GM18520 (cell line): Measurements from ENCODE around the gene PIK3IP1.
"Not testable (repeated sequence)": the region's sequence is repeated elsewhere in the genome, so short reads cannot be mapped to it uniquely, and the experiment has no call there.

ENCODE experiments used
- ATAC-seq: cut with Tn5 transposase; IDR thresholded peaks from one replicate; pipeline ENCODE4 v1.9.1; 2021; ENCODE audit not compliant: unreplicated experiment

PIK3IP1 gene

DNA sequence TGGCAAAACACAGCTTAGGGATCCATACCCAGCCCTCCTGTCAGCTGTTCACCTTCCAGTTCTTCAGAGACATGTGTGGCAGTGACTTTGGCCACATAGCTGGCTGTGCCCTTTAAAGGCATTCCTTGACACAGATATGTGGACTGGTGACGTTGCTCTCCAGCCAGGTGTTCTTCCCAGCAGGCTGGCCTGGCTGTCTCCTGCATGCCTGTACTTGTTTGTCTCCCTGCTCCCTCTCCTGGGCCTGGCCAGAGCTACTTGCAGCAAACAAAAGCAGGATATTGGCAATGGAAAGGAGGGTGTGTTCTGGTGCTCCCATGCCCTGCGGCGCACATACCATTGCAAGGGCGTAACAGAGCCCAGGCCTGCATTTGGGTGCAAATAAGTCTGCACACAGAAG lies 38.3 kb downstream of the PIK3IP1 start:
- no peak for ATAC-seq

- ATAC-seq: no peak
Measured at GRCh38 chr22:31250740-31251600, 41.3 kb downstream of the PIK3IP1 start.

DNA sequence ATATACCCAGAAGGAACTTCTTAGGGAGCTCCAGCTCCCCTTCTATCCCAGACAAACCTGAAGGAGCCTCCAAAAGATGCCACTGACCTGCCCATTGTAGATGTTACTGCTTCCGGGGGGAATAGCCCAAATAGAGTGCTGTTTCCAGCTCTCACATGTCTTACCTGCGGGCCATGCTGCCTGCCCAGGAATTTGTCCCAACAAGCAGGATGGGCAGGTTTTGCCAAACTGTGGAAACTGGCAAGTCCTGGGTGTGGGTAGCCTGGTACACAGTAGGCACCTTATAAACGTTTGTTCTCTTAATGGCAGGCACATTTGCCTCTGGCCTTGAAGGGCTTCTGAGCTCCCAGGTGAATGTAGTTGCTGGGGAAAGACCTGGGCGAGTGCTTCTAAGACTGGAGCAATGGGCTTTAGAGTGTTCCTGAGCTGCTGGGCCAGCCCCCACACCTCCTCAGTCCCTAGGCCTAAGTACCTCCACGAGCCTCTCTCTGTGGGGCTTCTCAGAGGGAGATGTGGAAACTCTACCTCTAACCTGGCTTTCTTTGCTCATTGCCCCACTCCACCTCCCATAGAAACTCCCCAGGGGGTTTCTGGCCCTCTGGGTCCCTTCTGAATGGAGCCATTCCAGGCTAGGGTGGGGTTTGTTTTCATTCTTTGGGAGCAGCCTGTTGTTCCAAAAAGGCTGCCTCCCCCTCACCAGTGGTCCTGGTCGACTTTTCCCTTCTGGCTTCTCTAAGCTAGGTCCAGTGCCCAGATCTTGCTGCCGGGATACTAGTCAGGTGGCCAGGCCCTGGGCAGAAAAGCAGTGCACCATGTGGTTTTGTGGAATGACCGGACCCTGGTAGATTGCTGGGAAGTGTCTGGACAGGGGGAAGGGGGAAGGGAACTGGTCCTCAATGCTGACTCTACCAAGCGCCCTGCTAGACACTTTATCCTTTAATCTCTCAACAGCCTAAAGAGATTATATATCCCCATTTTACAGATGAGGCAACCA lies 43.0 kb downstream of the PIK3IP1 start:
- no peak for ATAC-seq

DNA sequence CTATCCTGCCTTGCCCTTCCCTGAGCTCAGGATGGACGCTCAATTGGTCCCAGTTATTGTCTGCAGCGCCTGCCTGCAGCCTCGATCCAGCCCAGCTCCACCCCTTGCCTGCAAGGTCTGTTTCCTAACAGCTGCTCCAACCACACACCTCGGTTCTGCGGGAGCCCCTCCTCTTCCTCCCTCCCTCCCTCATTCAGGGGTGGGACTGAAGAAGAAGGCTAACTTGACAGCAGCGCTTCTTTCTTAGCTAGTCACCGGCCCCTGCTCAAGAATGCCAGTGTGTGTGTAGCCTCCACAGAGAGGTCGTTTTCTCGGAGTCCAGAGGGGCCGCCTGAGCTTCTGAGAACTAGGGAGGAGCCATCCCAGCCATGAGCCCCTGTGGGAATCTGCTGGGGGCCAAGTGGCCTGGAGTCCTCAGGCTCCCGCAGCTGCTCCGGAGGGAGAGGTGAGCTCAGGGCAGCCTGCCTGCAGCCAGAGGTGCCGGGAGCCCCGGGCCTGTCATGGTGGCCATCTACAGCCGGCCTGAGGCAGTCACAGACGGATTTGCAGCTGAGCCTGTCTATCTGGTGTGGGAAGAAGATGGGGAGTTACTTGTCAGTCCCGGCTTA lies 44.0 kb downstream of the PIK3IP1 start:
- ATAC-seq: no peak

DNA sequence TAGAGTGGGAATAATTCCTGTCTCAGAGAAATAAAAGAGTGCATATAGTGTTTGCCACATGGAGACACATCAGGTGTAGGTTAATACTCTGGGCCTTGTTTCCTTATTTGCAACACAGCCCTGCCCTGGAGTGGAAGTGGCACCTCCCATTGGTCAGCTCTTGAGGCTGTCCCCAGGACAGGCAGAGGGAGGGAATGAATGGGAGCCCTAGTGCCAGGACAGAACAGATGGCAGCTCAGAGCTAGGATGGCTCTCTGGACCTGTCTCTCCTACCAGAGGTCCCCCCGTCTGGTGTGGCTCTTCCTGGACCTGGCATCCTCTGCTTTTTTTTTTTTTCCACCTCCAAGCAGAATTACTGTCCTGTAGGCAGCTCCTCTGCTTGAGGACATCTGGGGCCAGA lies 44.6 kb downstream of the PIK3IP1 start:
- no peak for ATAC-seq

DNA sequence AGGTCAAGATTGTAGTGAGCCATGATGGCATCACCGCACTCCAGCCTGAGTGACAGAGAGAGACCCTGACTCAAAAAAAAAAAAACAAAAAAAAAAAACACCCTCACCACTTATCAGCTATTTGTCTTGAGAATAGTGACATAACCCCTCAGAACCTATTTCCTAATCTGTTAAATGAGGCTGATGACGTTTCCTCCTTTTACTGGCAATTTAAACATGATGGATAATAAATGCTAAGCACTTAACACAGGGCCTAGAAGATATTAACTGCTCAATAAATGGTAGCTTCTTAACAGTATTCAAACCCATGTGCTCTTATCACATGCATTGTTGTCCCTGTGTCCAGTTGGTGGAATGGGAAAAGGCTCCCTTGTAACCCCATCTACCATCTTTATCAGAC lies 45.6 kb downstream of the PIK3IP1 start:
- no peak for ATAC-seq

GRCh38 chr22:31245998-31246397 lies 46.3 kb downstream of the PIK3IP1 start:
- not testable (repeated sequence) for ATAC-seq

DNA sequence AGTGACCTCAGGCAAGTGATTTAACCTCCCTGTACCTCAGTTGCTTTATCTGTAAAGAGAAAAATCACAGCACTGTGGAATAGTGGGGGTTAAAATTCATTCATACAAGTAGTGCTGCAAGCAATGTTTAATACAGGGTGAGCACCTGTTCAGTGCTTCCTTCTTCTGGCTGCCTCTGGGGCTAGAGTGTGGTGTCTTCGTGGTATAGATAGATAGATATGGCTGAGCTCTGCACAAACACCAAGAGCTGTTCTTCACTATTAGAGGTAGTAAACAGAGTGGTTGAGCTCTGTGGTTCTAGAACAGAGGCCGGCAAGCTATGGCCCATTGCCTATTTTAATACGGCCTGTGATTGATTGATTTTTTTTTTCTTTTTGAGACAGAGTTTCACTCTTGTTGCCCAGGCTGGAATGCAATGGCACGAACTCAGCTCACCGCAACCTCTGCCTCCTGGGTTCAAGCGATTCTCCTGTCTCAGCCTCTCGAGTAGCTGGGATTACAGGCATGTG lies 47.3 kb downstream of the PIK3IP1 start:
- no peak for ATAC-seq

DNA sequence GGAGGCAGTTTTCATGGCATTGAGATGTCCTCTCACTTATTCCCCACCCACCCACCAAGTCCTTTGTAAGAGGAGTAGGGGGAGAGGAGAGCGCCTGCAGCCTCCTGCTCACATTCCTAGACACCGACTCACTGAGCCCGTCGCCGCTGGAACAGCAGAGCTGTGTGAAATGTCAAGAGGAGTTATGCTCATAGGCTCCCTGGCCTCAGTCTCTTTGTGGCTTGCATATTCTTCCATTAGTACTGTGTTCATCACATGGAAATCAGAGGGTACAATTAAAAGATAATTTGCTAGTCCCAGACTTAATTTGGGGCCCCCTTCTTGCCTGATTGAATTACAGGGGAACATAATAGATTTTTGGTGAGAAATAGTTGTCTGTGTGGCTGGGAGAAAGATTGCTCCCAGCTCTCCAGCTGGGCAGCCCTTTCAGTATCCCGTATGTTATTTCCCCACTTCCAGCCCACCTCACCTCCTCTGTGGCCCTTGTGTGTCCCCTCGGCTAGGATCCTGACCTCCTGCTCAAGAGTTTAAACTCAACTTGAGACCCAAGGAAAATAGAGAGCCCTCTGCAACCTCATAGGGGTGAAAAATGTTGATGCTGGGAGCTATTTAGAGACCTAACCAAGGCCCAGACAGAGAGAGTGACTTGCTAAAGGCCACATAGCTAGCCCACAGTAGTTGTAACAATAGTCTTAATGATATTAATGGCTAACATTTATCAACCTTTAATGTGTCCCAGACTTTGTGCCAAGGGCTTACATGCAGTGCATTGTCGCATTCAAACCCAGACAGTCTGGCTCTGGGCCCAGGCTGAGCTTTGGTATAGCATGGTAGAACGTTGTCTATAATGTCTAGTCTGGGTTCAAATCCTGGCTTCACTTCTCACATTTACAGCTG lies 48.0 kb downstream of the PIK3IP1 start:
- ATAC-seq: no peak

DNA sequence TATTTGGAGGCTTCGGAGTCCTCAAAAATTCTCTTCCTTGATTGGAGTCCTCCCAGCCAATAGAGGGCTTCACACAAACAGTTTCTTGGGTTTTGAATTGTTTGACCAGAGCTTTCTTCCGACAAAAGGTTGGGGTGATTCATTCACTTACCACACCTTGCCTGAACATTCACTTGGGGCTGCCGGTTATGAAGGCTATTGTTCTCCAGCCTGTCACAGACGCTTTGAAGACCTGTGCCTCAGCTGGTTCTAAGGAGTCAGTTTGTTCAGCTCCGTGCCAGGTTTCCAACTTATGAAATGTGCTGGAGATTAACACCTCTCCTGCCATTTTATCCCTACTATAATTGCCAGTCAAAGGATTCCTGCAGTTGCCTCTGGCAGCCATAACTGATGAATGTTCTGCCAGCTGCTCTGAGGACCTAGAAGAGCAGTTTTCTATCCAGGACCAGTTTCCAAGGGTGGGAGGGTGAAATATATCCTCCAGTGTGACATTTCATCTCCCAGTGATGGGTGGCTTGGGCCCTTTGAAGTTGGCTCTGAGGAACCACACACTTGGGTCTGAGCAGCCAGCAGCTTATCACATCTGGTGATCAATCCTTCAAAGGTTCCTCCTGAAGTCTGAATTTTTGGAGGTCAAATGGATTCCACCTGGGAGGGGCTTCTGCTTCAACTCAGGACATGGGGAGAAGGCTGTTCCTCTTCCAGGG lies 48.8 kb downstream of the PIK3IP1 start:
- no peak for ATAC-seq

GRCh38 chr22:31241936-31242335 lies 50.4 kb downstream of the PIK3IP1 start:
- ATAC-seq: no peak

GRCh38 chr22:31241200-31241599 lies 51.1 kb downstream of the PIK3IP1 start:
- ATAC-seq: no peak

DNA sequence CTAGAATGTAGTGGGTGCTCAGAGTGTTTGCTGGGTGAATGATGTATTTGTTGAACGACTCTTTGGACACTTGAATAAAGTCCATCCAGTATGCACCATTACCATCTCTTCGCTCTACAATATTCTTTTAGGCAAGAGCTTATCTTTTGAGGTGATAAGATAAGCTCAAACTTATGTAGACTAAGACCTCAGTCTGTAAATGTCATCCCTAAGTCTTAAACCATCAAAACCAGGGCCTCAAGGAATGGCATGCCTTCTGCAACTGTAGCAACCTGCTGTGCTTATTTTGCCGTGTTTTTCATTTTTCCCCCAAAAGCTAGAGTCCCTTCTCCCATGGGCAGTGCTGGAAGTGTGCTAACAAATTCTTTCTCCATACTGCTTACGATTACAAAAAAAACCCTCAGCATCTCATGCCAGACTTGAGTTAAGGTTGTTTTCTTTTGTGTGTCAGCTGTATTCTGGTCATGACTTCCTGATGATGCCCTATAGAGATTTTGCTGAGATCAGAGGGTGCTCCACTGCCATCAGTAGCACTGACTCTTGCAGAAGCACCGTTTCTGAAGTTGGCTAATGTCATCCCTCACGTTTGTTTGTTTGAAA lies 52.4 kb downstream of the PIK3IP1 start:
- no peak for ATAC-seq

DNA sequence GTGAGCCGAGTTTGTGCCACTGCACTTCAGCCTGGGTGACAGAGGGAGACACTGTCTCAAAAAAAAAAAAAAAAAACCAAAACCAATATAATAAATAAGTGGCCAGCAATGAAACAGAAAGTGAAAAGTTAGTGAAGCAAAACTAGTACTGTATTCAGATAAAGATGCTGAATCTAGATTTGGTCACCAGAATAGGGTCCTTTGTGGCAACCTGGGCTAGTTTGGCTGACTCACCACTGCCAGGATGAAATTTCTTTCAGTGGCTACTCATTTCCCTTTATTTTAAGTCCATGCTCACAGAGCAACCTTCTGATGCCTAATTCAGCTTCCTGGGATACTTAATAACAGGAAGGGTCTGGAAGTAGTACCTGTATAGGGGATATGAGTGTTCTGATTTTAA lies 54.2 kb downstream of the PIK3IP1 start:
- ATAC-seq: no peak

GRCh38 chr22:31236044-31236443 lies 56.2 kb downstream of the PIK3IP1 start:
- not testable (repeated sequence) for ATAC-seq

DNA sequence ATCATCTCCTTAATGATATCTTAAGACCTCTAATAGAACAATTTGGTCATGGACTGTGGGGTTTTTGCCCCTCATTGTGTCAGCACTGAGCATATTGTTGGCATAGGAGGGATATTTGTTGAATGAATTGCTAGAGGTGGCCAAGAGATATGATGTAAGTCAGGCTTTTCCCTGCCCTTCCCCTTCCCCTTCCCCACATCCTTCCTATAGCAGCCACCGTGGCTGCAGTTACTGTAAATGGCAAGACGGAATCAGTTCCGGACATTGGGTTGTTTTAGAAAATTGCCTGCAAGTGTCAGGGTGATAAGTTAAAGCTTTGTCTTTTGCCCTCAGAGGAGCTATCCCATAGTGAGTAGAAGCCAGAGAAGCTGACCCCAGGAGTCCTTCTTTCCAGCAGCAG lies 57.2 kb downstream of the PIK3IP1 start:
- ATAC-seq: no peak

DNA sequence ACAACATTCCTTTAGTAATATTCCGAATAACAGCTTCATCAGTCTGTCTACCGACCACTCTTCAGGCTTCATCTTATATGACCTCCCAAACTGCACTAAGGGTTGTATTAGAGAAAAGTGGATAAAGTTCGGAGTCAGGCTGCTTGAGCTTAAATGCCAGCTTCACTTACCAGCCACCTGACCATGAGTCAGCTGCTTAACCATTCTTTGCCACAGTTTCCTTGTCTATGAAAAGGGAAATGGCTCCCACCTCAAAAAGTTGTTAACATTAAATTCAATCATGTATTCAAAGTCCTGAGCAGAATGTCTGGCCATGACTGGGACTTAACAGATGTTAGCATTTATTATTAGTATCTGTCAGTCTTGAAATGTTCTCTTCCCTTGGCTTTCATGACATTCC lies 59.3 kb downstream of the PIK3IP1 start:
- ATAC-seq: no peak
